GM21360 (cell line): ENCODE measurements around the gene CSN1S1.

ENCODE experiments used
- ATAC-seq: cut with Tn5 transposase; IDR thresholded peaks from one replicate; pipeline ENCODE4 v1.9.1; 2021; ENCODE audit warnings: mild to moderate bottlenecking, moderate library complexity; ENCODE audit not compliant: unreplicated experiment

Gene CSN1S1

DNA sequence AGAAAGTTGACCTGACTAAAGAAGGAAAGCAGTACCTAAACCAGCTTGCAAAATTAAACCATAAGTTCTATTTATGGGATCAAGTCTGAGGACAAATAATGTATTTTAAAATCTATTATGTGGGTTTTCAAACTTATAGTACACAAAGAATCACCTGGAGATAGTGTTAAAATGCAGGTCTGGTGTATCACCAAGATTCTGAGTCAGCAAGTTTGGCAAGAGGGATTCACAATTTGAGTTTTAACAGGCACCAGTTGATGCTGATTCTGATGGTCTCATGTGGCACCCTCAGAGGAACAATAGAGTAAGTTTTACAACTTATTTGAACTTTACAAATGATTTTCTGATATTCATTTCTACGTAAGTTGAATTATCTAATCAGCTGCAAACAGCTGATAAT lies 55.8 kb downstream of the CSN1S1 start:
- ATAC-seq: no peak

DNA sequence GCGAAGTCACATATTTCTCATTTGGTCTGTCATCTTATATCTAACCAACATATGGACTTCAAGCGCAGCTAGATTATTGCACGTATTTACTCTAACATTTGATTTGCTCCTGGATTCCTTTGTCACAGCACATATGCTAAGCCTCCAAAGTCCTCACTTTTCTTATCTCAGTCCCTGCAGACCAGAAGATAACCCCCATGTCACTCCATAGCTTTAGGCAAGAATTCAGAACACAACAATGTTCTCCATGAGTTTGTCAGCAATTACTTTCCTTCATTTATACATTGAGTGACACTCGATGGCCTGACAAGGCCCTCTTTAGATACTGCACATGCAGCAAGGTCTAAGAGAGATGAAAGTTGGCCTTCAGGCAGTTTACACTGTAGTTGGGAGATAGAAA lies 60.1 kb downstream of the CSN1S1 start:
- ATAC-seq: no peak

DNA sequence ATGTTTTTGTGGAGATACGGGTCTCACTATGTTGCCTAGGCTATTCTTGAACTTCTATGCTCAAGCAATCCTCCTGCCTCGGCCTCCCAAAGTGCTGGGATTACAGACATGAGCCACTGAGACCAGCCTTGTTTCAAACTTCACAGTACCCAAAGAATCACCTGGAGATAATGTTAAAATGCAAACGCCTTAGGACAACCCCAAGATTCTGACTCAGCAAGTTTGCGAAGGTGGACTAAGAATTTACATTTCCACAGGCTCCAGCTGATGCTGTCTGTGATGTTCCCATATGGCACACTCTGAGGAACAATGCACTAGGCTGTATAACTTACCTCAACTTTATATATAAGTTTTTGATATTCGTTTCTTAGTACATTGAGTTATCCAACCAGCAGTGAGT lies 63.9 kb downstream of the CSN1S1 start:
- ATAC-seq: no peak

DNA sequence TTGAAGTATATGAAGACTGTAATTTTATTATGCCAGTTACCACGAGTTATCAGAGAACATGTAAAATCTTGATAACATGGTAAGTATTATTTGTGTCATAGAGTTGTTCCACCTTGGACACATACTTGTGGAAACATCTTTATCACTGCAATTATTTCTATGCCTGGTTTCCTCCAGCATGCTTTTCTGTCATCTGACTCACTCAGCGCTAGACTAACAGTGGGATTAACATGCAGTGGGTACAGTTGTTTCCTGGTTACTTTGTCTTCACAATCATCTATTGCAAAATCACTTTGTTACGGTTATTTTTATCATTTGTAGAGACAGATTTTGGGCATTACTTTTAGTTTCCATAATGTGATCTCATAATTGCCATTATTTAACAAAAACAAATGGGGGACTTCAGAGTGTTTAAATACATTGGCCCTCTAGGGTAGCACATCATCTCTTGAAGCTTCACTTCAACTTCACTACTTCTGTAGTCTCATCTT lies 64.7 kb downstream of the CSN1S1 start, which contains the start of gene STATH:
TSS of gene STATH (plus strand) at position 441 of the 491 bp plus-strand sequence. CDS start 2,472 bp downstream, outside the sequence.
- no peak for ATAC-seq
